Measurements from ENCODE around the gene INAVA.

The INAVA gene

DNA sequence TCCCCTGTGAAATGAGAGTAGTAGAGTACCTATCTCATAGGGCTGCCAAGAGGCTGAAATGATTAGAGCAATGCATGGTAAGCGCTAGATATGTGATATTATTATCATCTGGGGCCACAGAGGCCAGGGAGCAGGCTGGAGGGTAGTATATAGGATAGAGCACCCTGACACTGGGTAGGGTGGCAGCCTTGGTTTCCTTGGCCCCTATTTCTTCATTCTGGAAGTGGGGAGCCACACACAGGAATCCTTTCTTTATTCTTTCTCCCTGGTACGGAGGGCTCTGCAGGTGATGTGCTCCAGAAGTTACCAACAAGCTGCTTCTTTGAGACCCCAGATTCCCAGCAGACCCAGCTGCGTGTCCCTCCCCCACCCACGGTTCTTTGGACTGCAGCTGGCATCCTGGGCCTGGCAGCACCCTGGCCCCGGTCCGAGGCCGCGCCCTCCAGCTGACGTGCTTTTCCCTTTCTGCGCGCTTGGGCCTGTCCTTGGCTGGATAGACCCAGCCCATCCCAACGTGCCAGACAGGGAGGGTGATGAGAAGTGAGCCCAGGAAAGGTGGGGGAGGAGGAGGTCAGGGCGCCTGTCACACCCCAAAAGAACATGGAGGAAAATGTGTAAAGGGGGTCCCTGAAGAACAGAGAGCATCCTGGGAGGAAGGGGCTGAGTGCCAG lies 18.2 kb downstream of the INAVA start:
- no peaks in the 10 kb centered on the region for H3K9me2 ChIP-seq (replicated peaks; ENCODE audit: insufficient read depth, low read length)
- H3K9me3 ChIP-seq (replicated peaks; ENCODE audit: insufficient read depth, low read length), result no peaks in the 10 kb centered on the region
- H4K20me1 ChIP-seq (ENCODE audit: insufficient read depth, low read length), result no peaks in the 10 kb centered on the region
- no peak overlapping the region for H2AFZ ChIP-seq (ENCODE audit: low read length)
- no peaks in the 10 kb centered on the region for H3F3A ChIP-seq (ENCODE audit: insufficient read depth, low read length)
- no peak overlapping the region for H3K9ac ChIP-seq (ENCODE audit: low read length)
- TF ChIP-seq, protein P1, sequence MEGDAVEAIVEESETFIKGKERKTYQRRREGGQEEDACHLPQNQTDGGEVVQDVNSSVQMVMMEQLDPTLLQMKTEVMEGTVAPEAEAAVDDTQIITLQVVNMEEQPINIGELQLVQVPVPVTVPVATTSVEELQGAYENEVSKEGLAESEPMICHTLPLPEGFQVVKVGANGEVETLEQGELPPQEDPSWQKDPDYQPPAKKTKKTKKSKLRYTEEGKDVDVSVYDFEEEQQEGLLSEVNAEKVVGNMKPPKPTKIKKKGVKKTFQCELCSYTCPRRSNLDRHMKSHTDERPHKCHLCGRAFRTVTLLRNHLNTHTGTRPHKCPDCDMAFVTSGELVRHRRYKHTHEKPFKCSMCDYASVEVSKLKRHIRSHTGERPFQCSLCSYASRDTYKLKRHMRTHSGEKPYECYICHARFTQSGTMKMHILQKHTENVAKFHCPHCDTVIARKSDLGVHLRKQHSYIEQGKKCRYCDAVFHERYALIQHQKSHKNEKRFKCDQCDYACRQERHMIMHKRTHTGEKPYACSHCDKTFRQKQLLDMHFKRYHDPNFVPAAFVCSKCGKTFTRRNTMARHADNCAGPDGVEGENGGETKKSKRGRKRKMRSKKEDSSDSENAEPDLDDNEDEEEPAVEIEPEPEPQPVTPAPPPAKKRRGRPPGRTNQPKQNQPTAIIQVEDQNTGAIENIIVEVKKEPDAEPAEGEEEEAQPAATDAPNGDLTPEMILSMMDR (IDR thresholded peaks at IDR 0.05; ENCODE audit: low read length), result no peak
- TF ChIP-seq EZH2phosphoT487 (IDR thresholded peaks at IDR 0.05; ENCODE audit: low read length) (no peak), EZH2 (optimal IDR thresholded peaks at IDR 0.05; ENCODE audit: low read depth, low read length) (no peak)
- H3K4me2 ChIP-seq (ENCODE audit: low read depth, low read length), result no peak overlapping the region
- H3K27ac ChIP-seq (ENCODE audit: low read length), result no peak overlapping the region
- no peaks in the 10 kb centered on the region for H3K4me1 ChIP-seq (ENCODE audit: low read length)
- no peaks in the 10 kb centered on the region for H3K27me3 ChIP-seq (replicated peaks; ENCODE audit: insufficient read depth, low read length)
- DNase-seq, result no peak
- H3K36me3 ChIP-seq (replicated peaks; ENCODE audit: insufficient read depth, low read length), result no peaks in the 10 kb centered on the region; the same call in 1 of the 2 replicates
- H3K4me3 ChIP-seq (ENCODE audit: low read length), result no peak overlapping the region
- H3K79me2 ChIP-seq (ENCODE audit: low read length), result no peaks in the 10 kb centered on the region

DNA sequence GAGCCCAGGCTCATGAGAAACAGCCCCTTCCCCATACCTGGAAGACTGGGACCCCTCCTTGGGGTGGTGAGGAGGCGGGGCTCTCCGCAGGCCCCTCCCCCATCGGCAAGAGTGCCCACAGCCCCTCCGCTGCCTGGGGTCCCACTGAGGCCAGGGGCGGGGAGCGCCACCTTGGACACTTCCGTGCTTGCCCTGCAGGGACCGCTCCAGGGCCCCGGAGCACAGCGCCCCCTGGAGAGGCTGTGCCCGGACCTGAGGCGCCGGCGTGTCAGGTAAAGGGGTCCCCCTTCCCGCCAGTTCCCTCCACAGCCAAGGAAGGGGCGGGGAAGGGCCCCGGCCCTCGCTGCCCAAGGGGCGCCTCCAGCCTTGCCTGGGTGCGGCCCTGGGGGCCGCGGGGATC lies 21.5 kb downstream of the INAVA start:
- Histone ChIP-seq H2AFZ (ENCODE audit: low read length) (no peak overlapping the region), H3F3A (ENCODE audit: insufficient read depth, low read length) (no peaks in the 10 kb centered on the region), H3K4me2 (ENCODE audit: low read depth, low read length) (no peak overlapping the region), H3K79me2 (ENCODE audit: low read length) (no peaks in the 10 kb centered on the region), H3K9ac (ENCODE audit: low read length) (no peak overlapping the region), H3K4me1 (ENCODE audit: low read length) (no peaks in the 10 kb centered on the region), H3K4me3 (ENCODE audit: low read length) (no peak overlapping the region), H3K9me2 (replicated peaks; ENCODE audit: insufficient read depth, low read length) (no peaks in the 10 kb centered on the region), H3K27me3 (replicated peaks; ENCODE audit: insufficient read depth, low read length) (no peaks in the 10 kb centered on the region), H3K27ac (ENCODE audit: low read length) (no peak overlapping the region), H3K9me3 (replicated peaks; ENCODE audit: insufficient read depth, low read length) (no peaks in the 10 kb centered on the region), H4K20me1 (ENCODE audit: insufficient read depth, low read length) (no peaks in the 10 kb centered on the region), H3K36me3 (replicated peaks; ENCODE audit: insufficient read depth, low read length) (no peaks in the 10 kb centered on the region)
- no peak for TF ChIP-seq EZH2phosphoT487 (IDR thresholded peaks at IDR 0.05; ENCODE audit: low read length)
- TF ChIP-seq, protein P1 (IDR thresholded peaks at IDR 0.05; ENCODE audit: low read length), result peak; percentile 22
- no peak for DNase-seq

- Histone ChIP-seq H3K4me3 (ENCODE audit: low read length) (no peak overlapping the region), H2AFZ (ENCODE audit: low read length) (no peak overlapping the region), H3K4me2 (ENCODE audit: low read depth, low read length) (no peak overlapping the region)
Measured at GRCh38 chr1:200916681-200917080, 22.0 kb downstream of the INAVA start.

More at GRCh38 chr1:200916681-200917080, 22.0 kb downstream of the INAVA start:
- no peaks in the 10 kb centered on the region for H3K4me1 ChIP-seq (ENCODE audit: low read length)
- H3K27ac ChIP-seq (ENCODE audit: low read length), result no peak overlapping the region
- no peak for DNase-seq
- no peaks in the 10 kb centered on the region for H3K9me2 ChIP-seq (replicated peaks; ENCODE audit: insufficient read depth, low read length)
- no peaks in the 10 kb centered on the region for H3K36me3 ChIP-seq (replicated peaks; ENCODE audit: insufficient read depth, low read length)
- no peaks in the 10 kb centered on the region for H4K20me1 ChIP-seq (ENCODE audit: insufficient read depth, low read length)
- no peak overlapping the region for H3K9ac ChIP-seq (ENCODE audit: low read length)
- no peaks in the 10 kb centered on the region for H3K9me3 ChIP-seq (replicated peaks; ENCODE audit: insufficient read depth, low read length)
- no peaks in the 10 kb centered on the region for H3K79me2 ChIP-seq (ENCODE audit: low read length)
- H3K27me3 ChIP-seq (replicated peaks; ENCODE audit: insufficient read depth, low read length), result no peaks in the 10 kb centered on the region
- no peak for TF ChIP-seq EZH2 (optimal IDR thresholded peaks at IDR 0.05; ENCODE audit: low read depth, low read length)
- TF ChIP-seq, protein P1 (IDR thresholded peaks at IDR 0.05; ENCODE audit: low read length), result no peak
- TF ChIP-seq EZH2phosphoT487 (IDR thresholded peaks at IDR 0.05; ENCODE audit: low read length), result no peak
- H3F3A ChIP-seq (ENCODE audit: insufficient read depth, low read length), result no peaks in the 10 kb centered on the region

Data from MM.1S (cell line).